ENCODE data around the gene NLGN1.

The NLGN1 gene

GRCh38 chr3:173862701-173863100, 465.2 kb downstream of the NLGN1 start:
- DNase-seq, result no peak

- DNase-seq, result no peak
Observed at GRCh38 chr3:173863551-173863950, 466.0 kb downstream of the NLGN1 start.

GRCh38 chr3:173865900-173866498, 468.5 kb downstream of the NLGN1 start:
- DNase-seq, result no peak

GRCh38 chr3:173869766-173870165, 472.2 kb downstream of the NLGN1 start:
- DNase-seq, result no peak

GRCh38 chr3:173870976-173871375, 473.4 kb downstream of the NLGN1 start:
- DNase-seq, result no peak

- DNase-seq, result no peak
Observed at GRCh38 chr3:173875790-173876189, 478.2 kb downstream of the NLGN1 start.

GRCh38 chr3:173876476-173876875, 478.9 kb downstream of the NLGN1 start:
- no peak for DNase-seq

GRCh38 chr3:173887888-173888287, 490.3 kb downstream of the NLGN1 start:
- no peak for DNase-seq

- DNase-seq, result no peak
Observed at GRCh38 chr3:173889596-173889995, 492.1 kb downstream of the NLGN1 start.

- no peak for DNase-seq
Observed at GRCh38 chr3:173890091-173890490, 492.5 kb downstream of the NLGN1 start.

GRCh38 chr3:173891272-173892100, 493.9 kb downstream of the NLGN1 start:
- no peak for DNase-seq

- DNase-seq, result no peak
Observed at GRCh38 chr3:173892547-173892946, 495.0 kb downstream of the NLGN1 start.

GRCh38 chr3:173893066-173893465, 495.5 kb downstream of the NLGN1 start:
- DNase-seq, result no peak

GRCh38 chr3:173893835-173894234, 496.3 kb downstream of the NLGN1 start:
- DNase-seq, result no peak

- no peak for DNase-seq
Observed at GRCh38 chr3:173897631-173898030, 500.1 kb downstream of the NLGN1 start.

- DNase-seq, result no peak
Observed at GRCh38 chr3:173901649-173902048, 504.1 kb downstream of the NLGN1 start.

GRCh38 chr3:173902401-173902800, 504.9 kb downstream of the NLGN1 start:
- DNase-seq, result no peak

GRCh38 chr3:173902871-173903270, 505.3 kb downstream of the NLGN1 start:
- DNase-seq, result no peak

- no peak for DNase-seq
Observed at GRCh38 chr3:173905381-173905780, 507.8 kb downstream of the NLGN1 start.

- no peak for DNase-seq
Observed at GRCh38 chr3:173911446-173911845, 513.9 kb downstream of the NLGN1 start.

- no peak for DNase-seq
Observed at GRCh38 chr3:173912126-173912525, 514.6 kb downstream of the NLGN1 start.

GRCh38 chr3:173913397-173913796, 515.9 kb downstream of the NLGN1 start:
- DNase-seq, result no peak

GRCh38 chr3:173913974-173914421, 516.5 kb downstream of the NLGN1 start:
- DNase-seq, result no peak

GRCh38 chr3:173916799-173917198, 519.3 kb downstream of the NLGN1 start:
- DNase-seq, result no peak
